Epithelial cell of esophagus (primary cell): ENCODE data around the gene MCC.

ENCODE experiments used
- DNase-seq: peaks from one replicate; pipeline ENCODE4 v3.0.0; 2010; ENCODE audit warnings: low read depth
- H3K4me3 ChIP-seq: 2 replicates; pipeline ENCODE4 v1.5.1; 2011; ENCODE audit warnings: mild to moderate bottlenecking, low read length, control low read depth
- CTCF ChIP-seq: IDR thresholded peaks from 2 replicates; pipeline ENCODE4 v1.5.1; 2011; ENCODE audit warnings: low read depth, mild to moderate bottlenecking, low read length, control low read depth, inconsistent platforms; ENCODE audit not compliant: insufficient read depth; ENCODE audit errors: missing control alignments

The MCC gene

GRCh38 chr5:113219695-113220094 lies 268.6 kb downstream of the MCC start:
- TF ChIP-seq CTCF: no peak
- no peak overlapping the region for H3K4me3 ChIP-seq
- no peak for DNase-seq

- no peak for DNase-seq
- H3K4me3 ChIP-seq: no peak overlapping the region
- TF ChIP-seq CTCF: no peak
These were observed 269.2 kb downstream of the MCC start for GRCh38 chr5:113218906-113219517.

- no peak for TF ChIP-seq CTCF
- no peak overlapping the region for H3K4me3 ChIP-seq
- no peak for DNase-seq
These were observed 270.1 kb downstream of the MCC start for GRCh38 chr5:113218200-113218599.

GRCh38 chr5:113217619-113218184 lies 270.6 kb downstream of the MCC start:
- no peak for DNase-seq
- no peak overlapping the region for H3K4me3 ChIP-seq
- no peak for TF ChIP-seq CTCF

- H3K4me3 ChIP-seq: no peak overlapping the region
- DNase-seq: no peak
- TF ChIP-seq CTCF: no peak
These were observed 271.7 kb downstream of the MCC start for GRCh38 chr5:113216545-113216944.

GRCh38 chr5:113215401-113216060 lies 272.7 kb downstream of the MCC start:
- TF ChIP-seq CTCF: no peak
- H3K4me3 ChIP-seq: no peak overlapping the region
- no peak for DNase-seq
